ENCODE measurements around the gene IMPA2. TPM values are rescaled to one million over a fixed set of nuclear protein-coding genes. Genes with fewer than 3 reads are reported as not detected.
A peak's percentile ranks its signal among the peaks of the same experiment; 100 is the strongest.
"Not testable (repeated sequence)": the region's sequence is repeated elsewhere in the genome, so short reads cannot be mapped to it uniquely, and the experiment has no call there.

IMPA2 gene
- total RNA-seq, 1 donor from 2014 or later = 15.8 TPM

- intact Hi-C loops (cut with DNase I) = no loop called here
- no peak for DNase-seq (ENCODE audit: low spot score)
- ATAC-seq = no peak
These were observed 76.2 kb downstream of the IMPA2 start for GRCh38 chr18:12057419-12058039.

- intact Hi-C loops (cut with DNase I) = no loop called here
- ATAC-seq (no peak), DNase-seq (ENCODE audit: low spot score) (no peak)
These were observed 78.3 kb downstream of the IMPA2 start for GRCh38 chr18:12059334-12060181.

GRCh38 chr18:12060182-12060870 lies 79.0 kb downstream of the IMPA2 start:
- intact Hi-C loops (cut with DNase I) = no loop called here
- ATAC-seq (no peak), DNase-seq (ENCODE audit: low spot score) (no peak)

GRCh38 chr18:12061685-12062084 lies 80.4 kb downstream of the IMPA2 start:
- intact Hi-C loops (cut with DNase I) = no loop called here
- no peak for ATAC-seq
- no peak for DNase-seq (ENCODE audit: low spot score)

GRCh38 chr18:12062974-12063373 lies 81.7 kb downstream of the IMPA2 start:
- ATAC-seq = no peak
- intact Hi-C loops (cut with DNase I) = no loop called here
- DNase-seq (ENCODE audit: low spot score) = no peak

GRCh38 chr18:12064086-12064763 lies 82.9 kb downstream of the IMPA2 start:
- DNase-seq (ENCODE audit: low spot score) (no peak), ATAC-seq (no peak)
- intact Hi-C loops (cut with DNase I) = no loop called here

GRCh38 chr18:12065397-12065796 lies 84.1 kb downstream of the IMPA2 start:
- ATAC-seq (no peak), DNase-seq (ENCODE audit: low spot score) (no peak)
- intact Hi-C loops (cut with DNase I) = no loop called here

GRCh38 chr18:12066910-12067511 lies 85.7 kb downstream of the IMPA2 start:
- intact Hi-C loops (cut with DNase I) = no loop called here
- ATAC-seq = no peak
- DNase-seq (ENCODE audit: low spot score) = no peak

- intact Hi-C loops (cut with DNase I) = no loop called here
- no peak for DNase-seq (ENCODE audit: low spot score)
- ATAC-seq = no peak
These were observed 86.4 kb downstream of the IMPA2 start for GRCh38 chr18:12067671-12068070.

- DNase-seq (ENCODE audit: low spot score); ATAC-seq; intact Hi-C loops (cut with DNase I): not testable (repeated sequence)
These were observed 87.1 kb downstream of the IMPA2 start for GRCh38 chr18:12068316-12068949.

- ATAC-seq (no peak), DNase-seq (ENCODE audit: low spot score) (no peak)
- intact Hi-C loops (cut with DNase I) = no loop called here
These were observed 87.6 kb downstream of the IMPA2 start for GRCh38 chr18:12068950-12069320.

GRCh38 chr18:12071066-12071465 lies 89.8 kb downstream of the IMPA2 start:
- intact Hi-C loops (cut with DNase I); DNase-seq (ENCODE audit: low spot score); ATAC-seq: not testable (repeated sequence)

GRCh38 chr18:12072996-12073395 lies 91.7 kb downstream of the IMPA2 start:
- DNase-seq (ENCODE audit: low spot score) (no peak), ATAC-seq (no peak)
- intact Hi-C loops (cut with DNase I) = no loop called here

GRCh38 chr18:12074736-12075135 lies 93.4 kb downstream of the IMPA2 start:
- intact Hi-C loops (cut with DNase I) = no loop called here
- DNase-seq (ENCODE audit: low spot score) (no peak), ATAC-seq (peak; percentile 80)

GRCh38 chr18:12076424-12077140 lies 95.3 kb downstream of the IMPA2 start:
- intact Hi-C loops (cut with DNase I) = no loop called here
- no peak for DNase-seq (ENCODE audit: low spot score)
- ATAC-seq = peak; percentile 33

GRCh38 chr18:12077994-12078393 lies 96.7 kb downstream of the IMPA2 start:
- intact Hi-C loops (cut with DNase I); DNase-seq (ENCODE audit: low spot score); ATAC-seq: not testable (repeated sequence)

- intact Hi-C loops (cut with DNase I) = no loop called here
- peak; percentile 93 for ATAC-seq
These were observed 98.4 kb downstream of the IMPA2 start for GRCh38 chr18:12079491-12080237.

More at GRCh38 chr18:12079491-12080237, 98.4 kb downstream of the IMPA2 start:
- peak; percentile 77 for DNase-seq (ENCODE audit: low spot score)
